ENCODE results near the gene SHISA5. TPM values are rescaled to one million over a fixed set of nuclear protein-coding genes. Genes with fewer than 3 reads are reported as not detected.
"Not testable (repeated sequence)": the region's sequence is repeated elsewhere in the genome, so short reads cannot be mapped to it uniquely, and the experiment has no call there.

SHISA5 gene
- total RNA-seq, 1 donor: 232 TPM

DNA sequence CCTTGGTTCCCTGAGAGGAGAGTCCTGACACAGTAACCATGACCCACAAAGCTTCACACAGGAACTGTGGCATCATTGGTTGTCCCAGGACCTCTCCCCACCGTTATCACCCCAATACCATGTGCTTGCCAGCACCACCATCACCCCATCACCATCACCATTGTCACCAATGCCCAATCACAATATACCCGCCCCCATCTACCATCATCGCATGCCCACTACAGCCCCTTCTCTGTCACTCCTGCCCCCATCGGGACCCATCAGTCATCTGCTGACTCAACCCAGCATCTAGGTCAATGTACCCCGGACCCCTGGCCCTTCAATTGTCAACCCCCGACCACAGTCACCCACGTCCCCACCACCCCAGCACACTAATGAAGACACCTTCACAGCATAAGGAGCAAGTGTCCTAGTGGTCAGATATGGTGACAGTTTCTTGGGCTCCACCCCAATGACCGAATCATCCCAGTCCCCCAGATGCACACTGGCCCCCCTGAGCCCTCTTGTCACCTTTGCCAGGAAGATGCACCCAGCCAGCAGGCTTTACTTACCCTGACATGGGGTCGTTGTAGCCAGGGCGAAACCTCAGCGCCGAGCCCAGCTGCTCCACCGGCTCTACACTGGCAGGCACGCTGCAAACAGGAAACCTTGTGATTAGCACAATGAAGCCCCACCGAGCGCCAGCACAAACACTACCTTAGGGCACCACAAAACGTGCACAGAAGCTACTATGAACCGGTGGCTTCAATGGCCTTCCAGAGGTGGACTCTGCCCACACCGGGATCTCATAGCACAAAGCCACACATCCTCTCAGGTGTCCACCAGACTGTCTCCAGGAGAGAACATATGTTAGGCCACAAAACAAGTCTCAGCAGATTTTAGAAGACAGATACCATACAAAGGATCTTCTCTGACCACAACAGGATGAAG, 25.1 kb downstream of the SHISA5 start:
- peak; percentile 46 to 60 (median 48) for DNase-seq (ENCODE audit: low read depth in 2 of 3, low spot score in 2 of 3)

DNA sequence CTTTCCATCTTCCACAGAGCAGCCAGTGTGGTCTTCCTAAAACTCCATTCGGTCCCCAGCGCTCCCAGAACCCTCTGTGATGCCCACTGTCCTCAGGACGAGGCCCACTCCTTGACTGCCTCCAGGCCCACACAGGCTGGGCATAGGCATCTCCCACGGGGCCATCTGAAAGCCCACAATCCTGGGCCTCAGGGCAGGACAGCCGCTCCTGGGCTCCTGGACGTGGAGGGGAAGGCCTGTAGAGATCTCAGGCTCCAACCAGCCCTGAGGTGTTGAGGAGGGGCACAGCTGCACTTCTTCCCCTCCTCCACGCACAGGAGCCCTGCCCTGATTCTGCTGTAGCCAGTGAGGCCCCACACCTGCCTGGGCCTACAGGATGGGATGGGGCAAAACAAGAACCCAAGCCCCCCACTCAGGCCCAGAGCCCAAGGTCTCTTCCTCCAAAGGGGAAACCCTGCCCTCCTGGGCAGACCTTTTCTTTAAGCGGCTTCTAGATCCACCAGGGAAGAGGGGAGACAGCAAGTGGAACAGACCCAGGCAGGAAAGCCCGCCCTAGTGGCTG, 25.9 kb downstream of the SHISA5 start:
- no peak for DNase-seq (ENCODE audit: low read depth in 2 of 3, low spot score in 2 of 3)

GRCh38 chr3:48476426-48477053, 27.4 kb downstream of the SHISA5 start:
- DNase-seq (ENCODE audit: low read depth in 2 of 3, low spot score in 2 of 3): no peak

DNA sequence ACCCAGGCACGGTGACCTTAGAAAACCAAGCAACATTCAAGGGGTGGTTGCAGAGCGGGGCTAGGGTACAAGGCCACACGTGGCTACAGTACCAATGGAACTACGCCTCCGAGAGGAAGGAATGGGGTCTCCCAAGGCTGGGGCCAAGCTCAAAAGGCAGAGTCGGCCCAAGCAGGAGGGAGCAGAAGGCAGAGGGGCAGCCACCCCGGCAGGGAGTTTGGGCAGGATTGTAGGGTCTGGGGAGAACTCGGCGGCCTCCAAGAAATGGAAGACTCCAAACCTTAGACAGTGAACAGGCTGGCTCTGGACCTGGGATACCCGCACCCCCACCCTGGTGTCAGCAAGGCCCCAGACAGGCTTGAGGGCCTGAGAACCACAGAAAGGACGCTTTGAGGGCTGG, 28.8 kb downstream of the SHISA5 start:
- DNase-seq (ENCODE audit: low read depth in 2 of 3, low spot score in 2 of 3): no peak

- DNase-seq (ENCODE audit: low read depth in 2 of 3, low spot score in 2 of 3): no peak
Measured at GRCh38 chr3:48474619-48475018, 29.4 kb downstream of the SHISA5 start.

- not testable (repeated sequence) for DNase-seq (ENCODE audit: low read depth in 2 of 3, low spot score in 2 of 3)
Measured at GRCh38 chr3:48474031-48474430, 29.9 kb downstream of the SHISA5 start.

DNA sequence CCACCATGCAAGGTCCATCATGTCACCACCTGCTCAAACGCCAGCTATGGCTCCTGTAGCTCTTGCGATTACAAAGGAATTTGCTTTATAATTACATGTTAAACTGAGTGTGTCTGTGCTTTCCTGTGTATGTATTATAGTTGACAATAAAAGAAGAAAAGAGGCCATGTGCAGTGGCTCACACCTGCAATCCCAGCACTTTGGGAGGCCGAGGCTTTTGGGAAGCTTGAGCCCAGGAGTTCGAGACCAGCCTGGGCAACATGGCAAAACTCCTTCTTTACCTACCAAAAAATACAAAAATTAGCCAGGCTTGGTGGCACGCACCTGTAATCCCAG, 30.4 kb downstream of the SHISA5 start:
- DNase-seq (ENCODE audit: low read depth in 2 of 3, low spot score in 2 of 3): no peak

DNA sequence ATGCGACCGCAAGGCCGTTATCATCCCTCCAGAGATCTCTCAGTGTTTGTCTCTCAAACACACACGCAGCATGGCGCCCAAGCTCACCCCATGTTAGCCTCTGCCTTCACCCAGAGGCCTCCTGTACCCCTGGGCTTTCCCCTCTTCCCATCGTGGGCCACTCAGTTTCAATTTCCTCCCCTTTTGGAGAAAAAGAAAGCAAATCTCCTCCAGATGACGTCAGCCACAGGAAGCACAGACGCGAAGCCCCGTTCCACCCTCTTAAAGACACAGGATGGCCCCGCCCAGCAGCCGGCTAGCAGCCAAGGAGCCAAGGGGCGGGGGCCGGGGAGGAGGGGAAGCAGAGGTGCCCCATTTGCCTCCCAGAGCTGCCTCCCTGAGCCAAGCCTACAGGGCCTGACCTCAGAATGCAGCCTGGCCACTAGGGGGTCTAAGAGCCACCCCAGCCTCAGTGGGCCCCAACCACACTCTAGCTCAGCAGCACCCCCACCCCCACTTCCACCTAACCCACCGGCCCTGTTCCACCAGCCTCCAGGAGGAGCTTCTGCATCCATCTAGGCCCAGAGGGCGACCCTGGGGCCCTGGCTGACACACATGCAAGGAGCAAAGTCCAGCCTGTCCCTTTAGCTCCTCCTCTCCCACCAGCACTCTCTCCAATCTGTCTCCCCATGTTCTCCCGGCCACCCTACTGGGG, 30.9 kb downstream of the SHISA5 start:
- DNase-seq (ENCODE audit: low read depth in 2 of 3, low spot score in 2 of 3): peak; percentile 85 to 99 (median 97)

DNA sequence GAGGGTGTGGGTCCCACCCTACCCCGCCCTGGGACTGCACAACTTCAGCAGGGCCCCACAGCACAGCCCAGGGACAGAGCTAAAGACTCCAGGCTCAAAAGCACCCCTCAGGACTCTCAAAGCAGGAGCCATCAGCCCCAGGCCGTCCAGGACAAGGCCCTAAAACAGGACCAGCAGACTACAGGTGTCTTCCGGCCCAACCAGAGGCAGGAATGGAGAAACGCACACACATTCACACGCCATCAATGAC, 31.4 kb downstream of the SHISA5 start:
- DNase-seq (ENCODE audit: low read depth in 2 of 3, low spot score in 2 of 3): no peak

DNA sequence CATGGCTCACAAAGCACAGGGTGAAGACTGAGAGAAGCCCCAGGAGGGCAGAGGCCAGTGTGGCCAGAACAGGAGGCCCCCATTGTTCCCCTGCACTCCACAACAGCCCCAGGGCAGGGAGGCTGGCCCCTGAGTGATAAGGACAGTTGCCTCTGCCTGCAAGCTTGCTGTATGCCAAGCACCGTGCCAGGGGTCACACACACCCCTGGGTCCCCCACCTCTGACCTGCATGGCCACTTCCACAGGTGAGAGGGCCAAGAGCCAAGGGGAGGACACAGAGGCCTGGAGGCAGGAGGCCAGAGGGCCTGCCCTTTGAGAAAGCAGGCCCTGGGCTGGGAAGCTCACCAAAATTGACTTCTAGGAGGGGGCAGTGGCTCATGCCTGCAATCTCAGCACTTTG, 33.7 kb downstream of the SHISA5 start:
- no peak for DNase-seq (ENCODE audit: low read depth in 2 of 3, low spot score in 2 of 3)

- DNase-seq (ENCODE audit: low read depth in 2 of 3, low spot score in 2 of 3): no peak
Measured at GRCh38 chr3:48469046-48469915, 34.7 kb downstream of the SHISA5 start.

GRCh38 chr3:48468329-48468731, 35.6 kb downstream of the SHISA5 start:
- DNase-seq (ENCODE audit: low read depth in 2 of 3, low spot score in 2 of 3): no peak

GRCh38 chr3:48467473-48468267, 36.3 kb downstream of the SHISA5 start:
- no peak for DNase-seq (ENCODE audit: low read depth in 2 of 3, low spot score in 2 of 3)

DNA sequence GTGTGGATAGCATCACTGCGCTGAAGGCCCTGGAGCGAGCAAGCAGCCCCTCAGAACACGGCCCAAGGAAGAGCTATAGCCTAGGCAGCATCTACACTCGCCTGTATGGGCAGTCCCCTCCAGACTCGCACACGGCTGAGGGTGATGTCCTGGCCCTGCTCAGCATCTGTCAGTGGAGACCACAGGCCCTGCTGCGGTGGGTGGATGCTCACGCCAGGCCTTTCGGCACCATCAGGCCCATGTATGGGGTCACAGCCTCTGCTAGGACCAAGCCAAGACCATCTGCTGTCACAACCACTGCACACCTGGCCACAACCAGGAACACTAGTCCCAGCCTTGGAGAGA, 36.9 kb downstream of the SHISA5 start:
- DNase-seq (ENCODE audit: low read depth in 2 of 3, low spot score in 2 of 3): no peak

GRCh38 chr3:48466386-48467109, 37.4 kb downstream of the SHISA5 start:
- DNase-seq (ENCODE audit: low read depth in 2 of 3, low spot score in 2 of 3): peak in 1 of 3 donors; percentile 14

GRCh38 chr3:48465531-48466378, 38.2 kb downstream of the SHISA5 start:
- DNase-seq (ENCODE audit: low read depth in 2 of 3, low spot score in 2 of 3): peak; percentile 44 to 93 (median 90)

- DNase-seq (ENCODE audit: low read depth in 2 of 3, low spot score in 2 of 3): no peak
Measured at GRCh38 chr3:48465237-48465530, 38.8 kb downstream of the SHISA5 start.

DNA sequence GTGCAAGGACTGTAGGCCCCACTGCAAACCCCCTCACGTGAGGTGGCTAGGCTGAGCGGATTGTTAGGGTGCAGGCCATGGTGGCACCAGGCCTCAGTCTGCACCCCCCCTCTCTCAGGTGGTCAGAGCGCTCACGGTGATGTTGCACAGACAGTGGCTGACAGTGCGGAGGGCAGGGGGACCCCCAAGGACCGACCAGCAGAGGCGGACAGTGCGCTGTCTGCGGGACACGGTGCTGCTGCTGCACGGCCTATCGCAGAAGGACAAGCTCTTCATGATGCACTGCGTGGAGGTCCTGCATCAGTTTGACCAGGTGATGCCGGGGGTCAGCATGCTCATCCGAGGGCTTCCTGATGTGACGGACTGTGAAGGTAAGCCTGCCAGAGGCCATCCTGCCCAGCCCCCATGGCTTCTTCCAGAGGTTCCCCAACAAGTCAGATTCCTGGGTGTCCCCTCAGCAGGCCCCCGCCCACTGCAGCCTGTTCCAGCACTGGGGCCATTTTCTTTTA, 39.2 kb downstream of the SHISA5 start:
- DNase-seq (ENCODE audit: low read depth in 2 of 3, low spot score in 2 of 3): no peak

Measured in hematopoietic multipotent progenitor cell (in vitro differentiated cells).